ENCODE measurements around the gene RBM45.
A peak's percentile ranks its signal among the peaks of the same experiment; 100 is the strongest.
"Not testable (repeated sequence)": the region's sequence is repeated elsewhere in the genome, so short reads cannot be mapped to it uniquely, and the experiment has no call there.

The RBM45 gene

GRCh38 chr2:178112202-178113152 lies at the start of gene RBM45:
TSS of gene RBM45 (plus strand) at chr2:178112437. CDS start at chr2:178112547, 110 bp downstream.
- peak; percentile 76 to 81 for DNase-seq (ENCODE audit: low read depth in 2 of 2)

- DNase-seq (ENCODE audit: low read depth in 2 of 2), result no peak
Observed at GRCh38 chr2:178066324-178066723, 45.9 kb upstream of the RBM45 start.

- DNase-seq (ENCODE audit: low read depth in 2 of 2), result no peak
Observed at GRCh38 chr2:178066890-178067669, 45.2 kb upstream of the RBM45 start.

- no peak for DNase-seq (ENCODE audit: low read depth in 2 of 2)
Observed at GRCh38 chr2:178068823-178069454, 43.3 kb upstream of the RBM45 start.

GRCh38 chr2:178069551-178069950 lies 42.7 kb upstream of the RBM45 start:
- DNase-seq (ENCODE audit: low read depth in 2 of 2), result no peak

- no peak for DNase-seq (ENCODE audit: low read depth in 2 of 2)
Observed at GRCh38 chr2:178070824-178071223, 41.4 kb upstream of the RBM45 start.

- no peak for DNase-seq (ENCODE audit: low read depth in 2 of 2)
Observed at GRCh38 chr2:178072000-178072382, 40.2 kb upstream of the RBM45 start.

GRCh38 chr2:178072383-178073301 lies 39.6 kb upstream of the RBM45 start, which contains the start of gene PDE11A:
TSS of gene PDE11A (minus strand) at chr2:178072777. CDS start at chr2:178072437, 340 bp downstream.
- DNase-seq (ENCODE audit: low read depth in 2 of 2), result peak; percentile 28 to 30

- no peak for DNase-seq (ENCODE audit: low read depth in 2 of 2)
Observed at GRCh38 chr2:178074123-178075005, 37.9 kb upstream of the RBM45 start.

- DNase-seq (ENCODE audit: low read depth in 2 of 2), result no peak
Observed at GRCh38 chr2:178075006-178075326, 37.3 kb upstream of the RBM45 start.

GRCh38 chr2:178076130-178076529 lies 36.1 kb upstream of the RBM45 start:
- DNase-seq (ENCODE audit: low read depth in 2 of 2), result no peak

GRCh38 chr2:178079279-178079678 lies 33.0 kb upstream of the RBM45 start:
- not testable (repeated sequence) for DNase-seq (ENCODE audit: low read depth in 2 of 2)

- no peak for DNase-seq (ENCODE audit: low read depth in 2 of 2)
Observed at GRCh38 chr2:178082408-178083045, 29.7 kb upstream of the RBM45 start.

- DNase-seq (ENCODE audit: low read depth in 2 of 2), result no peak
Observed at GRCh38 chr2:178084273-178084672, 28.0 kb upstream of the RBM45 start.

GRCh38 chr2:178088774-178089270 lies 23.4 kb upstream of the RBM45 start:
- DNase-seq (ENCODE audit: low read depth in 2 of 2), result no peak

GRCh38 chr2:178093471-178093870 lies 18.8 kb upstream of the RBM45 start:
- DNase-seq (ENCODE audit: low read depth in 2 of 2), result no peak

GRCh38 chr2:178101321-178102079 lies 10.7 kb upstream of the RBM45 start:
- DNase-seq (ENCODE audit: low read depth in 2 of 2), result no peak

- no peak for DNase-seq (ENCODE audit: low read depth in 2 of 2)
Observed at GRCh38 chr2:178105566-178105965, 6.7 kb upstream of the RBM45 start.

- DNase-seq (ENCODE audit: low read depth in 2 of 2), result no peak
Observed at GRCh38 chr2:178106053-178106452, 6.2 kb upstream of the RBM45 start.
